ENCODE data around the gene ILF3.
"Not testable (repeated sequence)": the region's sequence is repeated elsewhere in the genome, so short reads cannot be mapped to it uniquely, and the experiment has no call there.

Gene ILF3

DNA sequence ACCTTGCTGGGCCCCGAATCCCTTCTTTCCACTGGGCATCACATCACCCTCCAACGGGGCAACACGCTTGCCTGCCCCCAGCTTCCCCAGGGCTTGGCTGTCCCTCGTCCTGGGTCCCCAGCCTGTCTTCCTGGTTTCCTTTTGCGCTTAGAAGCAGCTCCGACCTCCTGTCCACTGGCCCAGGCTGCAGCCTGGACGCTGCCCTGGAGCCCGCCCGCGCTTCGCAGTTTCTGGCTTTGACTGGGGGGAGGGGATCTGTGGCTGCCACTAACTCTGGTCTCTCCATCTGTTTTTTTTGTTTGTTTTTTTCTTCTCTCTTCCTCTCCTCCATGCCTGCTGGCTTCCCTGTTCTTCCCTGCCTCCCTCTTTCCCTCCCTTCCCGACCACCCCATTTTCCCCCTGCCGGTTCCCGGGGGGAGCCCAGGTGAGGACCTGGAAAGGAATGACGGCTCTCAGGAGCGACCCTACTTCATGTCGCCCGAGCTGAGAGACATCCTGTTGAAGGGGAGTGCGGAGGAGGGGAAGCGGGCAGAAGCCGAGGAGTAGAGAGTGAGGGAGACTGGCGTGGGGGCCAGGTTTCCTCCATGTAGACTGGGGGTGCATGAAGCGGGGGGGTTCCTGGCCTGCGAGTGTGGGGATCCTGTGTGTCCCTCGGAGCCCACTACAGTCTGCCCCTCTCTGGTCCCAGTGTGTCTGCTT is 11.5 kb upstream of the ILF3 start:
- no peak for DNase-seq (ENCODE audit: low read depth)

- DNase-seq (ENCODE audit: low read depth), result no peak
These were observed 10.8 kb upstream of the ILF3 start for GRCh38 chr19:10643172-10643967.

DNA sequence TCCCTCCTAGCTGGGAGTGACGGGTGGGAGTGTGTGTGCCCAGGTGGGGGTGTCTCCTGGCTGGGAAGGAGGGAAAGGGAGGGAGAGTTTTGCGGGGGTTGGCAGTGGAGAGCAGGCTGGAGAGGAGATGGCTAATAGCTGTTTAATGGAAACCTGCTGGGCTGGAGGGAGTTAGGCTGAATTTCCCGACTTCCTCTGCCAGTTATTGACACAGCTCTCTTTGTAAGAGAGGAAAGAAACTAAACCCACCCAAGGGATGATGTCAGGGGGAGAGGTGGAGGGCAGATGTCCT is 10.2 kb upstream of the ILF3 start:
- DNase-seq (ENCODE audit: low read depth), result no peak

- peak; percentile 57 for DNase-seq (ENCODE audit: low read depth)
These were observed 9.7 kb upstream of the ILF3 start for GRCh38 chr19:10644260-10645007.

- DNase-seq (ENCODE audit: low read depth), result no peak
These were observed 7.5 kb upstream of the ILF3 start for GRCh38 chr19:10646456-10647159.

GRCh38 chr19:10648360-10648759 is 5.8 kb upstream of the ILF3 start:
- DNase-seq (ENCODE audit: low read depth), result no peak

GRCh38 chr19:10651851-10652250 is 2.3 kb upstream of the ILF3 start:
- no peak for DNase-seq (ENCODE audit: low read depth)

GRCh38 chr19:10653482-10653731 is 739 bp upstream of the ILF3 start:
- DNase-seq (ENCODE audit: low read depth), result no peak

DNA sequence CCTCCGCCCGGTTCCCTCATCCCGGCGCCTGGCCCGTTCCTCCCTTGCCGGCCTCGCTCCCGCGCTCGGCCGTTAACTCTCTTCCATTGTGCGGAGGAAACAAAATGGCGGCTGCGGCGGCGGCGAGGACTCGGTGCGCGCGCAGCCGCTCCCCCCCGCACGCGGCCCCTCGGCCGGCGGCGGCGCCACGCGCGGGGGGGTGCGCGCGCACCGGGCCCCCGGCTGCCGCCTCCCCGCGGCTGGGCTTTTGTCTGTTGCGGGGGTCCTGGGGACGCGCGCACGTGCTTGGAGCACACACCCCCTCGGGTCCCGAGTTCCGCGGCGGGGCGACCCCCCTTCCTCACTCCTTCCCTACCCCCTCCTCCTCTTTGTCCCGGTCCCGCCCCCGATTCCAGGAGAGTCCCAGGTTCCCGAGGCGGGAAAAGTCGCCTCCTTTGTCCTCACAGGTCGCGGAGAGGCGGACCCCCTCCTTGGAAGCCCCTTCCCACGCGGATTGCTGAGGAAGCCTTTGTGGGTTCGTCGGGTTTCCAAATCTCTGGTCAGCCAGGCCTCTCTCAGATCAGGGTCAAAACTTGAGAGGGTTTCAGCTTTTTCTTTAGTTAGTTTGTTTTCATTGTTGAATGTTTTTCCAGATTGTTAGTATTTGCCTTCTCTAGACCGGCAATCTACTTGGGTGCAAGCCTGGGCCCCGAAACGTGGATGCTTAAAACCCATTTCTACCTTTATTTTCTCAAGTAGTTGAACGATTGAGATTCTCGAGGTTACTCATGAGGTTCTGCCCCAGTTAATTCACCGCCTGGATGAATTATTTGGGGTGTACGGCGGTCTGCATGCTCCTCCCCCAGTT is 687 bp downstream of the ILF3 start:
- DNase-seq (ENCODE audit: low read depth), result no peak

- DNase-seq (ENCODE audit: low read depth), result no peak
These were observed 1.5 kb downstream of the ILF3 start for GRCh38 chr19:10655457-10656312.

DNA sequence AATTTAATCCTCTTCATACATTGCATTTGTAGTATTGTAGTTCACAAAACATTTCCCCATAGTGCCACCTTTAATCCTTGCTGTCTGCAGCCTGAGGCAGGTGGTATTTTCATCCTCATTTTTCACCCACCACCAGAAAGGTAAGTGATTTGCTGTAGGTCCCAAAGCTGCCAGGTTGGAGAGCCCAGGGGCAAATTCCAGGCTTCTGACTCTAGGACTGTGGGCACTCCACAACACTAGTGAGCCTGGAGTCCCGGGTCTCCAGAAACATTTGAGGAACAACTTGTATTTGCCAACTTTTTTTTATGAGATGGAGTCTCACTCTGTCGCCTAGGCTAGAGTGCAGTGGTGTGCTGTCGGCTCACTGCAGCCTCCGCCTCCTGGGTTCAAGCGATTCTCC is 6.2 kb downstream of the ILF3 start:
- DNase-seq (ENCODE audit: low read depth), result no peak

- DNase-seq (ENCODE audit: low read depth), result no peak
These were observed 7.8 kb downstream of the ILF3 start for GRCh38 chr19:10661946-10662345.

DNA sequence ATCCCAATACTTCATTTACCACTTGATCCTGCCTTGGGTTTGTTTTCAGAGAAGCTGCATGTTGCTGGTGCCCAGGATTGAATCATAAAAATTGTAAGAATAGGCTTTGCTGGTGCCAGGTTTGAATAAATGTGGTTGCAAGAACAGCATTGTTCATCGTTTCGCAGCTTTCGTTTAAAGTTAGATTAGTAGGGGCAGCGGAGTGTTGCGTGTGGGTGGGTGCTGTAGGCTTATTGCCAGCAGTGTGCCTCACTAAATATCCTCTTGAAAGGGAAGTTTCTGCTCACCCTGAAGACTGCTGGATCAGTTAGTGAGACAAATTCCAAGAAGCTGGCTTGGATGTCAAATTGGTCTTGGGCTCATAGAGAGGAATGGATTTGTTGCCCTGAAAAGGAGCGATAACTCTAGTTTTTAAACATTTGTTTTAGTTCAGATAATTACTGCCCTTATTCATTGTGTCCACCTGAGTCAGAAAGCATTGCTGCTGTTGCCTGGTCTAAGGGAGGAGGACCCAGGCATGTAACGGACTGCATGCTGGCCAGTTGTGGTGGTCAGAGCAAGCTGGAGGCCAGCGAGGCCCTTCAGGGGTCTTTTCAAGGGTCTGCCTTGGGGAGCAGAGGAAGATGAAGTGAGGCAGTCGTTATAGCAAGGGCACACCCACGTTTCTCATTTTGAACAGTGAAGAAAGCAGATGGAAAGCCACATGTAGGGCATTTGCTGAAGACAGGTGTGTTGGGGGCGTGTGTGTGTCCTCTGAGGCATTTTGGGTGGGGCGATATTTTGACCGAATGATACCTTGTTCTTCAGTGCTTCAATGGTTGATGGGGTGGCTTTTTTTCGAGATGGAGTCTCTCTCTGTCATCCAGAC is 8.5 kb downstream of the ILF3 start:
- no peak for DNase-seq (ENCODE audit: low read depth)

DNA sequence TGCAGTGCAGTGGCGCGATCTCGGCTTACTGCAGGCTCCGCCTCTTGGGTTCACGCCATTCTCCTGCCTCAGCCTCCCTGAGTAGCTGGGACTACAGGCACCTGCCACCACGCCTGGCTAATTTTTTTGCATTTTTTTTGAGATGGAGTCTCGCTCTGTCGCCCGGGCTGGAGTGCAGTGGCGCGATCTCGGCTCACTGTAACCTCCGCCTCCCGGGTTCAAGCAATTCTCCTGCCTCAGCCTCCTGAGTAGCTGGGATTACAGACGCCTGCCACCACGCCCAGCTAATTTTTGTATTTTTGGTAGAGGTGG is 9.1 kb downstream of the ILF3 start:
- DNase-seq (ENCODE audit: low read depth), result not testable (repeated sequence)

DNA sequence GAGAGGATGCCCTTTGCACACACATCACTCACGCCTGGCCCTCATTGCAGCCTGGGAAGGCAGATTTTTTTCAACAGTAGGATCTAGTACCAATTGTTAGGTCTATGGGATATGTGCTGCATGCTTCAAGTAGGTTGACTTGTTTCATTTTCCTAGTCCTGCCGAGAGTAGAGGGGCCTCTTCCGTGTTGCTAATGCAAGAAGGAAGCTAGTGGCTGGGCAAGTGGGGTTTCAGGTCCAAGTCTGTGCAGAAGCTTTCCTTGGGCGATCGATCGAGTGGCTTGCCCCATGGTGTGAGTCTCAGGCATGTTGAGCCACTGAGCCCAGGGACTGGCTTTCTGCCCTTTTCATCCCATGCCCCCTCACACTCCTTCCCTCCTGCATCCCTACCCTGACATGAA is 13.7 kb downstream of the ILF3 start:
- no peak for DNase-seq (ENCODE audit: low read depth)

GRCh38 chr19:10669246-10669645 is 15.1 kb downstream of the ILF3 start:
- DNase-seq (ENCODE audit: low read depth), result no peak

- DNase-seq (ENCODE audit: low read depth), result peak; percentile 49
These were observed 16.0 kb downstream of the ILF3 start for GRCh38 chr19:10670182-10670581.

- DNase-seq (ENCODE audit: low read depth), result no peak
These were observed 17.0 kb downstream of the ILF3 start for GRCh38 chr19:10670876-10671804.

DNA sequence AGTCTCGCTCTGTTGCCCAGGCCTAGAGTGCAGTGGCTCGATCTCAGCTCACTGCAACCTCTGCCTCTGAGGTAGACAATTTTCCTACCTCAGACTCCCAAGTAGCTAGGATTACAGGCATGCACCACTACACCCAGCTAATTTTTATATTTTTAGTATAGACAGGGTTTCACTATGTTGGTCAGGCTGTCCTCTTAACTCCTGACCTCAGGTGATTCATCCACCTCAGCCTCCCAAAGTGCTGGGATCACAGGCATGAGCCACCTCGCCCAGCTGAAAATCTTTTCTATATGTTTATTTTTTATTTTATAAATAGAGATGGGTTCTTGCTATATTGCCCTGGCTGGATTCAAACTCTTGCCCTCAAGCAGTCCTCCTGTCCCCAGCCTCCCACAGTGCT is 17.8 kb downstream of the ILF3 start:
- DNase-seq (ENCODE audit: low read depth), result not testable (repeated sequence)
